ENCODE measurements around the gene RNF43. TPM values are rescaled to one million over a fixed set of nuclear protein-coding genes. Genes with fewer than 3 reads are reported as not detected.
A peak's percentile ranks its signal among the peaks of the same experiment; 100 is the strongest.

RNF43 gene
- total and polyA plus RNA-seq, 2 of the 13 experiments (the other 11 are each of a cell fraction or from before 2014, with no cell fraction given) = 31.0 to 53.4 TPM

DNA sequence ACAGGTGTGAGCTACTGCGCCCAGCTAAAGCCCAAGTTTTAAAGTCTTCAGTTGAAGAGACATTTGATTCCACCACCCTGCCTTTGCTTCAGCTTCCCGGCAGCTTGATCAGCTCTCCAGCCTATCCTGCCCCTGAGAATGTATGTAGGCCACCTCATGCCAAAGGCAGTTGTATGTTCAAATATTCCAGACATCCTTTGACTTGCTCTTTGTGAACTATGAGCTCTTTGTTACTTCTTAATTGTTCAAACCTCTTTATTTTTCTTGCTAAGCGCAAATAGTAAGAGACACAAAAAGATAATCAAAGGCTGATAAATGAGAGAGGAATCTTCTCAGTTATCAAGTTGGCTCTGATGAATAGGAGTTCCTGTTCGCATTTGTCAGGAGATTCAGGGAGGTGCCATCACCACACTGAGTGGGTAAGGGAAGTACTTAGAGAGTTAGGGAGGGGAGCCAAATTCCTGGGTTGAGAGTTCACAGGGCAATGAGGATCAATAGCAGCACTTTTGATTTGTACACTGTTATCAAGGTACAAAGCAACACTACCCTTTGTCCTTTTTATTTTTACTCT lies 33.4 kb downstream of the RNF43 start (continued):
- TF ChIP-seq, protein P1, sequence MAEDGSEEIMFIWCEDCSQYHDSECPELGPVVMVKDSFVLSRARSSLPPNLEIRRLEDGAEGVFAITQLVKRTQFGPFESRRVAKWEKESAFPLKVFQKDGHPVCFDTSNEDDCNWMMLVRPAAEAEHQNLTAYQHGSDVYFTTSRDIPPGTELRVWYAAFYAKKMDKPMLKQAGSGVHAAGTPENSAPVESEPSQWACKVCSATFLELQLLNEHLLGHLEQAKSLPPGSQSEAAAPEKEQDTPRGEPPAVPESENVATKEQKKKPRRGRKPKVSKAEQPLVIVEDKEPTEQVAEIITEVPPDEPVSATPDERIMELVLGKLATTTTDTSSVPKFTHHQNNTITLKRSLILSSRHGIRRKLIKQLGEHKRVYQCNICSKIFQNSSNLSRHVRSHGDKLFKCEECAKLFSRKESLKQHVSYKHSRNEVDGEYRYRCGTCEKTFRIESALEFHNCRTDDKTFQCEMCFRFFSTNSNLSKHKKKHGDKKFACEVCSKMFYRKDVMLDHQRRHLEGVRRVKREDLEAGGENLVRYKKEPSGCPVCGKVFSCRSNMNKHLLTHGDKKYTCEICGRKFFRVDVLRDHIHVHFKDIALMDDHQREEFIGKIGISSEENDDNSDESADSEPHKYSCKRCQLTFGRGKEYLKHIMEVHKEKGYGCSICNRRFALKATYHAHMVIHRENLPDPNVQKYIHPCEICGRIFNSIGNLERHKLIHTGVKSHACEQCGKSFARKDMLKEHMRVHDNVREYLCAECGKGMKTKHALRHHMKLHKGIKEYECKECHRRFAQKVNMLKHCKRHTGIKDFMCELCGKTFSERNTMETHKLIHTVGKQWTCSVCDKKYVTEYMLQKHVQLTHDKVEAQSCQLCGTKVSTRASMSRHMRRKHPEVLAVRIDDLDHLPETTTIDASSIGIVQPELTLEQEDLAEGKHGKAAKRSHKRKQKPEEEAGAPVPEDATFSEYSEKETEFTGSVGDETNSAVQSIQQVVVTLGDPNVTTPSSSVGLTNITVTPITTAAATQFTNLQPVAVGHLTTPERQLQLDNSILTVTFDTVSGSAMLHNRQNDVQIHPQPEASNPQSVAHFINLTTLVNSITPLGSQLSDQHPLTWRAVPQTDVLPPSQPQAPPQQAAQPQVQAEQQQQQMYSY (CRISPR knock-in tag; IDR thresholded peaks at IDR 0.05) = 0 out of 2 replicates have a peak, but pooled peaks have one; percentile 23
- TF ChIP-seq NR2F6 (IDR thresholded peaks at IDR 0.05) (peak; percentile 70; the same call in 1 of the 2 replicates), NR2F6 (CRISPR knock-in tag; IDR thresholded peaks at IDR 0.05) (no peak), SATB2 (CRISPR knock-in tag; IDR thresholded peaks at IDR 0.05) (no peak), NFIC (IDR thresholded peaks at IDR 0.05; ENCODE audit: low read length) (peak; percentile 86), RBM39 (IDR thresholded peaks at IDR 0.05; ENCODE audit: low read depth, low read length, poor library complexity, severe bottlenecking) (no peak), ONECUT2 (CRISPR knock-in tag; IDR thresholded peaks at IDR 0.05) (peak; percentile 92), EEA1 (CRISPR knock-in tag; IDR thresholded peaks at IDR 0.05; ENCODE audit: borderline replicate concordance) (0 out of 2 replicates have a peak, but pooled peaks have one; percentile 13), NR3C1 (CRISPR knock-in tag; IDR thresholded peaks at IDR 0.05) (no peak), KDM2A (CRISPR knock-in tag; IDR thresholded peaks at IDR 0.05; ENCODE audit: borderline replicate concordance, low read depth) (0 out of 2 replicates have a peak, but pooled peaks have one; percentile 25), SIX1 (CRISPR knock-in tag; IDR thresholded peaks at IDR 0.05; ENCODE audit: borderline replicate concordance) (0 out of 2 replicates have a peak, but pooled peaks have one; percentile 26), ZBTB7B (CRISPR knock-in tag; IDR thresholded peaks at IDR 0.05) (peak; percentile 61; the same call in 1 of the 2 replicates), SP5 (CRISPR knock-in tag; IDR thresholded peaks at IDR 0.05; ENCODE audit: borderline replicate concordance, low read depth) (0 out of 2 replicates have a peak, but pooled peaks have one; percentile 29), YEATS4 (CRISPR knock-in tag; IDR thresholded peaks at IDR 0.05; ENCODE audit: borderline replicate concordance) (0 out of 2 replicates have a peak, but pooled peaks have one; percentile 12), TEAD3 (CRISPR knock-in tag; optimal IDR thresholded peaks at IDR 0.05; ENCODE audit: borderline replicate concordance) (peak; percentile 88), KDM3A (CRISPR knock-in tag; IDR thresholded peaks at IDR 0.05; ENCODE audit: low read depth) (0 out of 2 replicates have a peak, but pooled peaks have one; percentile 27), DPF2 (CRISPR knock-in tag; IDR thresholded peaks at IDR 0.05; ENCODE audit: borderline replicate concordance, low read depth) (peak; percentile 47; the same call in 1 of the 2 replicates), NFKBIZ (CRISPR knock-in tag; IDR thresholded peaks at IDR 0.05) (peak; percentile 29; the same call in 1 of the 2 replicates), MED13 (CRISPR knock-in tag; IDR thresholded peaks at IDR 0.05) (peak; percentile 77), CEBPG (CRISPR knock-in tag; IDR thresholded peaks at IDR 0.05) (0 out of 2 replicates have a peak, but pooled peaks have one; percentile 11)
- TF ChIP-seq, protein P2, sequence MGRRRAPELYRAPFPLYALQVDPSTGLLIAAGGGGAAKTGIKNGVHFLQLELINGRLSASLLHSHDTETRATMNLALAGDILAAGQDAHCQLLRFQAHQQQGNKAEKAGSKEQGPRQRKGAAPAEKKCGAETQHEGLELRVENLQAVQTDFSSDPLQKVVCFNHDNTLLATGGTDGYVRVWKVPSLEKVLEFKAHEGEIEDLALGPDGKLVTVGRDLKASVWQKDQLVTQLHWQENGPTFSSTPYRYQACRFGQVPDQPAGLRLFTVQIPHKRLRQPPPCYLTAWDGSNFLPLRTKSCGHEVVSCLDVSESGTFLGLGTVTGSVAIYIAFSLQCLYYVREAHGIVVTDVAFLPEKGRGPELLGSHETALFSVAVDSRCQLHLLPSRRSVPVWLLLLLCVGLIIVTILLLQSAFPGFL (CRISPR knock-in tag; IDR thresholded peaks at IDR 0.05) = no peak
- TF ChIP-seq, protein P3, sequence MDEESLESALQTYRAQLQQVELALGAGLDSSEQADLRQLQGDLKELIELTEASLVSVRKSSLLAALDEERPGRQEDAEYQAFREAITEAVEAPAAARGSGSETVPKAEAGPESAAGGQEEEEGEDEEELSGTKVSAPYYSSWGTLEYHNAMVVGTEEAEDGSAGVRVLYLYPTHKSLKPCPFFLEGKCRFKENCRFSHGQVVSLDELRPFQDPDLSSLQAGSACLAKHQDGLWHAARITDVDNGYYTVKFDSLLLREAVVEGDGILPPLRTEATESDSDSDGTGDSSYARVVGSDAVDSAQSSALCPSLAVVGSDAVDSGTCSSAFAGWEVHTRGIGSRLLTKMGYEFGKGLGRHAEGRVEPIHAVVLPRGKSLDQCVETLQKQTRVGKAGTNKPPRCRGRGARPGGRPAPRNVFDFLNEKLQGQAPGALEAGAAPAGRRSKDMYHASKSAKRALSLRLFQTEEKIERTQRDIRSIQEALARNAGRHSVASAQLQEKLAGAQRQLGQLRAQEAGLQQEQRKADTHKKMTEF (CRISPR knock-in tag; IDR thresholded peaks at IDR 0.05) = peak; percentile 80
